T-cell (primary cell): Measurements from ENCODE around the gene RYR2. TPM values are rescaled to one million over a fixed set of nuclear protein-coding genes. Genes with fewer than 3 reads are reported as not detected.

Source experiments
- ATAC-seq, 4 experiments: fragments of 200-7000 bp in 3 of 4; fragments of 150-1000 bp in 1 of 4; cut with Tn5 transposase; replicated peaks in 1 of 4; 1 replicate in 3 of 4; 2 replicates in 1 of 4; pipeline ENCODE4 v1.10.0; 2021; ENCODE audit warnings: moderate library complexity in 3 of 4, mild to moderate bottlenecking in 2 of 4, moderate number of reproducible peaks in 1 of 4
- CTCF ChIA-PET, 2 donors: fragments of 300-600 bp; sonication (Branson Sonifier 250); formaldehyde crosslinking; loops; one replicate each; lab custom pipeline; 2022; ENCODE audit warnings: antibody characterized with exemption in 2 of 2; lab: Charles Lee
- POLR2A ChIA-PET, 2 donors: fragments of 300-600 bp; sonication (Branson Sonifier 250); formaldehyde crosslinking; loops; one replicate each; lab custom pipeline; 2022; ENCODE audit warnings: antibody characterized with exemption in 2 of 2; lab: Charles Lee
- DNase-seq, 35 experiments: peaks; one replicate each; pipeline versions ENCODE4 v3.0.0 to v3.0.0-alpha.2; 2013 to 2023
- H3K27ac ChIP-seq: one replicate; pipeline ENCODE4 v1.5.1; 2013; ENCODE audit warnings: low read length
- H3K27me3 ChIP-seq, 2 experiments: replicated peaks in 1 of 2; 1 replicate in 1 of 2; 2 replicates in 1 of 2; pipeline versions ENCODE4 v1.6.1 to v1.7.0; 2013; ENCODE audit warnings: low read length in 1 of 2, mixed read lengths in 1 of 2; ENCODE audit not compliant: control insufficient read depth in 2 of 2, insufficient read depth in 2 of 2; ENCODE audit errors: extremely low read depth in 1 of 2
- H3K36me3 ChIP-seq, 2 donors: 1 replicate in 1 of 2; 2 replicates in 1 of 2; pipeline versions ENCODE4 v1.6.1 to v1.7.0; 2013; ENCODE audit warnings: low read length in 1 of 2; ENCODE audit not compliant: control insufficient read depth in 2 of 2, insufficient read depth in 1 of 2; ENCODE audit errors: extremely low read depth in 1 of 2
- H3K4me1 ChIP-seq, 2 experiments: 1 replicate in 1 of 2; 2 replicates in 1 of 2; pipeline versions ENCODE4 v1.6.1 to v1.7.0; 2013; ENCODE audit warnings: low read length in 2 of 2, mixed read lengths in 1 of 2; ENCODE audit not compliant: insufficient read depth in 2 of 2, control insufficient read depth in 1 of 2; ENCODE audit errors: extremely low read depth in 1 of 2
- H3K4me3 ChIP-seq, 2 donors: 1 replicate in 1 of 2; 2 replicates in 1 of 2; pipeline versions ENCODE4 v1.5.1 to v1.7.0; 2013; ENCODE audit warnings: mild to moderate bottlenecking in 2 of 2, low read length in 1 of 2, moderate library complexity in 1 of 2; ENCODE audit not compliant: control insufficient read depth in 1 of 2; ENCODE audit errors: extremely low read depth in 1 of 2
- H3K9me3 ChIP-seq: 2 replicates; pipeline ENCODE4 v1.7.0; 2013
- H3K27ac Mint-ChIP-seq, 2 donors: one replicate each; pipeline ENCODE4 v1.8.0; 2020 to 2021; ENCODE audit warnings: mild to moderate bottlenecking in 2 of 2, mixed read lengths in 2 of 2
- H3K27me3 Mint-ChIP-seq, 2 donors: one replicate each; pipeline ENCODE4 v1.8.0; 2021 to 2022; ENCODE audit warnings: mixed read lengths in 2 of 2
- H3K36me3 Mint-ChIP-seq: one replicate; pipeline ENCODE4 v1.8.0; 2021; ENCODE audit warnings: mixed read lengths
- H3K4me1 Mint-ChIP-seq, 3 donors: one replicate each; pipeline ENCODE4 v1.8.0; 2020 to 2022; ENCODE audit warnings: mixed read lengths in 3 of 3, mild to moderate bottlenecking in 1 of 3
- H3K4me3 Mint-ChIP-seq, 3 donors: one replicate each; pipeline ENCODE4 v1.8.0; 2020 to 2022; ENCODE audit warnings: mild to moderate bottlenecking in 3 of 3, mixed read lengths in 3 of 3, moderate library complexity in 3 of 3
- H3K9me3 Mint-ChIP-seq, 3 donors: one replicate each; pipeline ENCODE4 v1.8.0; 2020 to 2022; ENCODE audit warnings: mixed read lengths in 3 of 3
- WGBS: methylation state at CpG from one replicate; pipeline ENCODE4 v1.1.5; 2013; ENCODE audit warnings: missing lambda C conversion rate; ENCODE audit not compliant: insufficient coverage; 5-methylcytosine and 5-hydroxymethylcytosine counted together
- total RNA-seq, 35 experiments: library from RNA in 6 of 35; stranded (reverse) in 6 of 35; fragments of 120-200 nt in 1 of 35; gene quantifications; one replicate each; pipeline versions ENCODE4 v1.2.1 to v1.2.4 and lab custom pipeline; 2013 to 2026

RYR2 gene
- total RNA-seq, 5 donors from 2014 or later (not counting 1 experiment from before 2014, with no cell fraction given) = 0.07 to 0.33 (median 0.18) TPM; not detected in 1

- no peak overlapping the region for H3K4me3 ChIP-seq
- H3K27ac ChIP-seq = no peak overlapping the region
- H3K9me3 Mint-ChIP-seq = peaks cover 5 to 6% (median 5%) of the 10 kb centered on the region in 3 donors
- ChIA-PET POLR2A (no interaction called here), CTCF (no interaction called here)
- no peak overlapping the region for H3K27ac Mint-ChIP-seq
- no CpG with 5 or more reads among the region's 10 CpGs for WGBS
- no peaks in the 10 kb centered on the region for H3K9me3 ChIP-seq
- peaks cover 19 to 23% of the 10 kb centered on the region in 2 donors for H3K27me3 Mint-ChIP-seq
- no peak overlapping the region for H3K4me3 Mint-ChIP-seq
- no peaks in the 10 kb centered on the region for H3K36me3 Mint-ChIP-seq
- no peaks in the 10 kb centered on the region for H3K27me3 ChIP-seq
- H3K4me1 ChIP-seq = no peaks in the 10 kb centered on the region
- ATAC-seq (no peak), DNase-seq (no peak)
- H3K36me3 ChIP-seq = no peaks in the 10 kb centered on the region
- no peaks in the 10 kb centered on the region for H3K4me1 Mint-ChIP-seq
Observed at GRCh38 chr1:237025358-237026074, 16.5 kb upstream of the RYR2 start.

- peaks cover 26 to 34% of the 10 kb centered on the region in 2 donors for H3K27me3 Mint-ChIP-seq
- ATAC-seq (no peak), DNase-seq (no peak)
- H3K9me3 Mint-ChIP-seq = peaks cover 5 to 6% (median 5%) of the 10 kb centered on the region in 3 donors
- CTCF ChIA-PET = no interaction called here
- Histone ChIP-seq H3K27ac (no peak overlapping the region), H3K4me3 (no peak overlapping the region), H3K4me1 (no peaks in the 10 kb centered on the region), H3K9me3 (no peaks in the 10 kb centered on the region), H3K27me3 (peaks cover 0 to 5% of the 10 kb centered on the region in 2 experiments), H3K36me3 (no peaks in the 10 kb centered on the region)
- no peaks in the 10 kb centered on the region for H3K4me1 Mint-ChIP-seq
- no peak overlapping the region for H3K27ac Mint-ChIP-seq
- no CpG with 5 or more reads among the region's 3 CpGs for WGBS
- no peaks in the 10 kb centered on the region for H3K36me3 Mint-ChIP-seq
- H3K4me3 Mint-ChIP-seq = no peak overlapping the region
- POLR2A ChIA-PET = no interaction called here
Observed at GRCh38 chr1:237029240-237029639, 12.7 kb upstream of the RYR2 start.

- Histone ChIP-seq H3K27ac (no peak overlapping the region), H3K27me3 (peaks cover 0 to 5% of the 10 kb centered on the region in 2 experiments), H3K9me3 (no peaks in the 10 kb centered on the region), H3K36me3 (no peaks in the 10 kb centered on the region), H3K4me3 (no peak overlapping the region), H3K4me1 (no peaks in the 10 kb centered on the region)
- DNase-seq (no peak), ATAC-seq (no peak)
- Mint-ChIP-seq H3K4me3 (no peak overlapping the region), H3K36me3 (no peaks in the 10 kb centered on the region), H3K27me3 (peaks cover 26 to 34% of the 10 kb centered on the region in 2 donors), H3K27ac (no peak overlapping the region), H3K4me1 (no peaks in the 10 kb centered on the region), H3K9me3 (peaks cover 5 to 6% (median 5%) of the 10 kb centered on the region in 3 donors)
- CTCF ChIA-PET = no interaction called here
- POLR2A ChIA-PET = no interaction called here
- 79% methylated on average over 7 of the region's 9 CpGs for WGBS
Observed at GRCh38 chr1:237029850-237030535, 12.0 kb upstream of the RYR2 start.

- H3K9me3 Mint-ChIP-seq = no peaks in the 10 kb centered on the region
- no peak for ATAC-seq
Observed at GRCh38 chr1:237031480-237031879, 10.5 kb upstream of the RYR2 start.

GRCh38 chr1:237032029-237032428 is 10.0 kb upstream of the RYR2 start:
- no peak overlapping the region for H3K27ac ChIP-seq
- H3K4me1 ChIP-seq = no peaks in the 10 kb centered on the region
- Mint-ChIP-seq H3K4me1 (no peaks in the 10 kb centered on the region), H3K27ac (no peak overlapping the region), H3K9me3 (no peaks in the 10 kb centered on the region), H3K36me3 (no peaks in the 10 kb centered on the region), H3K27me3 (peaks cover 22 to 32% of the 10 kb centered on the region in 2 donors), H3K4me3 (no peak overlapping the region)
- H3K9me3 ChIP-seq = no peaks in the 10 kb centered on the region
- H3K36me3 ChIP-seq = no peaks in the 10 kb centered on the region
- WGBS = 42% methylated on average over 4 of the region's 7 CpGs
- no peak overlapping the region for H3K4me3 ChIP-seq
- DNase-seq (no peak), ATAC-seq (no peak)
- H3K27me3 ChIP-seq = peaks cover 0 to 9% of the 10 kb centered on the region in 2 experiments
- CTCF ChIA-PET = no interaction called here
- POLR2A ChIA-PET = no interaction called here

More at GRCh38 chr1:237031480-237031879, 10.5 kb upstream of the RYR2 start:
- no peak for DNase-seq
- Mint-ChIP-seq H3K36me3 (no peaks in the 10 kb centered on the region), H3K4me3 (no peak overlapping the region), H3K27ac (no peak overlapping the region), H3K27me3 (peaks cover 22 to 34% of the 10 kb centered on the region in 2 donors), H3K4me1 (no peaks in the 10 kb centered on the region)
- H3K4me3 ChIP-seq = no peak overlapping the region
- no peaks in the 10 kb centered on the region for H3K4me1 ChIP-seq
- POLR2A ChIA-PET = no interaction called here
- WGBS = 100% methylated on average over 1 of the region's 4 CpGs
- H3K27me3 ChIP-seq = peaks cover 0 to 9% of the 10 kb centered on the region in 2 experiments
- H3K9me3 ChIP-seq = no peaks in the 10 kb centered on the region
- no peak overlapping the region for H3K27ac ChIP-seq
- no peaks in the 10 kb centered on the region for H3K36me3 ChIP-seq
- CTCF ChIA-PET = no interaction called here

- DNase-seq (no peak), ATAC-seq (no peak)
- H3K9me3 Mint-ChIP-seq = no peaks in the 10 kb centered on the region
- no peaks in the 10 kb centered on the region for H3K36me3 ChIP-seq
- no peak overlapping the region for H3K27ac ChIP-seq
- H3K27me3 ChIP-seq = peaks cover 0 to 9% of the 10 kb centered on the region in 2 experiments
- CTCF ChIA-PET = no interaction called here
- no peaks in the 10 kb centered on the region for H3K9me3 ChIP-seq
- H3K36me3 Mint-ChIP-seq = no peaks in the 10 kb centered on the region
- H3K4me1 ChIP-seq = no peaks in the 10 kb centered on the region
- no peak overlapping the region for H3K4me3 ChIP-seq
- H3K4me3 Mint-ChIP-seq = no peak overlapping the region
- H3K4me1 Mint-ChIP-seq = no peaks in the 10 kb centered on the region
- POLR2A ChIA-PET = no interaction called here
- H3K27me3 Mint-ChIP-seq = peaks cover 14 to 25% of the 10 kb centered on the region in 2 donors
- 71% methylated on average over 1 of the region's 4 CpGs for WGBS
- no peak overlapping the region for H3K27ac Mint-ChIP-seq
Observed at GRCh38 chr1:237033061-237033460, 8.9 kb upstream of the RYR2 start.
